Measurements from ENCODE around the gene CLEC2B. TPM values are rescaled to one million over a fixed set of nuclear protein-coding genes. Genes with fewer than 3 reads are reported as not detected.

CLEC2B gene
- polyA plus RNA-seq, 1 of the 3 experiments (the other 2 are of a cell fraction), result not detected

DNA sequence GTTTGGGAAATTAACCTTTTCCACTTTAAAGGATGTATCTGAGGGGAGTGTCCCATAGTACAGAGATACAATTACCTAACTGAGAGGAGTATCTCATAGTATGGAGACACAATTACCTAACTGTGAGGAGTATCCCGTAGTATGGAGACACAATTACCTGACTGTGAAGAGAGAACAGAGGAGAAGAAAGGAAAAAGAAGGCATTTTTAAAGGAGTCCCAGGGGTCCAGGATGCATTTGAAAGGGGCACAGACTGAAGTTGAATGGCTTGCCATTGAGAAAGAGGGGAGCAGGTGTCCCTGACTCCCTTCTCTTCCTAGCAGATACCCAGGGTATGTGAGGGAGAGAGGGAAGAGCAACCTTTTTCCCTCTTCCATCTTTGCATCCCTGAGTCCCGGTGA is 30.1 kb upstream of the CLEC2B start:
- H3K9me3 ChIP-seq, result no peaks in the 10 kb centered on the region
- no peak overlapping the region for H3K9ac ChIP-seq
- no peaks in the 10 kb centered on the region for H3K36me3 ChIP-seq (replicated peaks in 1 of 2; ENCODE audit: control insufficient read depth in 1 of 2, insufficient read depth in 2 of 2, low read length in 1 of 2)
- H3K9me2 ChIP-seq, result no peaks in the 10 kb centered on the region
- POLR2A ChIA-PET, result no interaction called here
- no peaks in the 10 kb centered on the region for H3K79me2 ChIP-seq (ENCODE audit: insufficient read depth)
- H4K20me1 ChIP-seq (ENCODE audit: insufficient read depth), result no peaks in the 10 kb centered on the region
- H3K27me3 ChIP-seq (ENCODE audit: insufficient read depth), result peaks cover 1% of the 10 kb centered on the region; the same call in 1 of the 2 replicates
- H3K4me1 ChIP-seq (ENCODE audit: control insufficient read depth in 1 of 2, insufficient read depth in 2 of 2, low read depth in 1 of 2, low read length in 1 of 2), result no peaks in the 10 kb centered on the region
- H2AFZ ChIP-seq (ENCODE audit: low read depth), result no peak overlapping the region
- H3K27ac ChIP-seq (ENCODE audit: low read depth in 2 of 2, low read length in 1 of 2), result no peak overlapping the region
- DNase-seq, result no peak
- TF ChIP-seq SIN3A (IDR thresholded peaks at IDR 0.05; ENCODE audit: borderline replicate concordance, low read depth, low read length), result no peak
- TF ChIP-seq FOXM1 (IDR thresholded peaks at IDR 0.05; ENCODE audit: low read depth), result no peak
- TF ChIP-seq, protein P1, sequence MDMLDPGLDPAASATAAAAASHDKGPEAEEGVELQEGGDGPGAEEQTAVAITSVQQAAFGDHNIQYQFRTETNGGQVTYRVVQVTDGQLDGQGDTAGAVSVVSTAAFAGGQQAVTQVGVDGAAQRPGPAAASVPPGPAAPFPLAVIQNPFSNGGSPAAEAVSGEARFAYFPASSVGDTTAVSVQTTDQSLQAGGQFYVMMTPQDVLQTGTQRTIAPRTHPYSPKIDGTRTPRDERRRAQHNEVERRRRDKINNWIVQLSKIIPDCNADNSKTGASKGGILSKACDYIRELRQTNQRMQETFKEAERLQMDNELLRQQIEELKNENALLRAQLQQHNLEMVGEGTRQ (IDR thresholded peaks at IDR 0.05; ENCODE audit: borderline replicate concordance, low read depth, low read length), result no peak
- TF ChIP-seq TCF12 (IDR thresholded peaks at IDR 0.05), result no peak
- no peak for TF ChIP-seq POLR2AphosphoS5 (IDR thresholded peaks at IDR 0.05; ENCODE audit: low read depth, low read length)
- TF ChIP-seq EP300 (IDR thresholded peaks at IDR 0.05; ENCODE audit: borderline replicate concordance in 1 of 2, low read depth in 1 of 2, low read length in 1 of 2), result no peak
- no peak for TF ChIP-seq EZH2phosphoT487 (IDR thresholded peaks at IDR 0.05; ENCODE audit: borderline replicate concordance, low read depth)
- TF ChIP-seq GABPA (IDR thresholded peaks at IDR 0.05; ENCODE audit: low read depth), result no peak
- TF ChIP-seq NFIC (IDR thresholded peaks at IDR 0.05; ENCODE audit: borderline replicate concordance), result no peak
- TF ChIP-seq, protein P2, sequence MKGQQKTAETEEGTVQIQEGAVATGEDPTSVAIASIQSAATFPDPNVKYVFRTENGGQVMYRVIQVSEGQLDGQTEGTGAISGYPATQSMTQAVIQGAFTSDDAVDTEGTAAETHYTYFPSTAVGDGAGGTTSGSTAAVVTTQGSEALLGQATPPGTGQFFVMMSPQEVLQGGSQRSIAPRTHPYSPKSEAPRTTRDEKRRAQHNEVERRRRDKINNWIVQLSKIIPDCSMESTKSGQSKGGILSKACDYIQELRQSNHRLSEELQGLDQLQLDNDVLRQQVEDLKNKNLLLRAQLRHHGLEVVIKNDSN (IDR thresholded peaks at IDR 0.05; ENCODE audit: borderline replicate concordance, low read depth), result no peak
- no peak for TF ChIP-seq TEAD4 (IDR thresholded peaks at IDR 0.05; ENCODE audit: borderline replicate concordance, insufficient read depth)
- WGBS (ENCODE audit: low lambda C conversion rate), result 2% methylated on average over 2 of the region's 2 CpGs
- H3K4me3 ChIP-seq (ENCODE audit: low read depth in 2 of 2, low read length in 1 of 2), result no peak overlapping the region
- CTCF ChIA-PET, result no interaction called here
- H3F3A ChIP-seq (replicated peaks; ENCODE audit: insufficient read depth), result no peaks in the 10 kb centered on the region
- H3K4me2 ChIP-seq, result no peak overlapping the region

DNA sequence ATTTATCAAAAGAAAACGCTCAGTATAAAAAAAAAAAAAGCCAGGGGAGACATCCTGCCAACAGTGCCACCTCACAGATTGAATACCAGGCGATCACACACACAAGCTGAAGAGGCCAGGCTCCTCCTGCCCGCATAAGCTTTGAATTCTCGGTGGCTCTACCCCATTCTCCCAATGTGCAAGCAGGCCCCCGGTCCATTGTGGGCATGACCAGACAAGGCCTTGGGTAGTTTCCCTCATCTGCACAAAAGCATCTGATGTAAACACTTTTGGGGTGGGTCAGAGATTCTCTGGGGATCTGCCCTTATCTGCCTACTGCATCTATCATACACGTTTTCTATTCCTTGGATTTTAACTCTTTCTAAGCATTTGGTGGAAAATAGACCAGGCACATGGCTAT is 28.4 kb upstream of the CLEC2B start:
- CTCF ChIA-PET, result no interaction called here
- Histone ChIP-seq H3K9me2 (no peaks in the 10 kb centered on the region), H2AFZ (ENCODE audit: low read depth) (no peak overlapping the region), H3K27me3 (ENCODE audit: insufficient read depth) (peaks cover 10% of the 10 kb centered on the region; the same call in 1 of the 2 replicates), H3K4me2 (no peak overlapping the region), H3K36me3 (replicated peaks in 1 of 2; ENCODE audit: control insufficient read depth in 1 of 2, insufficient read depth in 2 of 2, low read length in 1 of 2) (no peaks in the 10 kb centered on the region), H4K20me1 (ENCODE audit: insufficient read depth) (no peaks in the 10 kb centered on the region), H3K27ac (ENCODE audit: low read depth in 2 of 2, low read length in 1 of 2) (no peak overlapping the region), H3K4me3 (ENCODE audit: low read depth in 2 of 2, low read length in 1 of 2) (no peak overlapping the region), H3F3A (replicated peaks; ENCODE audit: insufficient read depth) (no peaks in the 10 kb centered on the region), H3K9ac (no peak overlapping the region), H3K79me2 (ENCODE audit: insufficient read depth) (no peaks in the 10 kb centered on the region), H3K4me1 (ENCODE audit: control insufficient read depth in 1 of 2, insufficient read depth in 2 of 2, low read depth in 1 of 2, low read length in 1 of 2) (no peaks in the 10 kb centered on the region), H3K9me3 (no peaks in the 10 kb centered on the region)
- no peak for DNase-seq
- POLR2A ChIA-PET, result no interaction called here
- WGBS (ENCODE audit: low lambda C conversion rate), result 6% methylated on average over 6 of the region's 6 CpGs
- TF ChIP-seq GABPA (IDR thresholded peaks at IDR 0.05; ENCODE audit: low read depth) (no peak), CHD2 (IDR thresholded peaks at IDR 0.05; ENCODE audit: low read length, partially characterized antibody) (no peak), GATA2 (CRISPR knock-in tag; IDR thresholded peaks at IDR 0.05) (no peak), NFIC (IDR thresholded peaks at IDR 0.05; ENCODE audit: borderline replicate concordance) (no peak), RAD21 (IDR thresholded peaks at IDR 0.05; ENCODE audit: low read length) (no peak), YY1 (IDR thresholded peaks at IDR 0.05; ENCODE audit: low read depth) (no peak), SIN3A (IDR thresholded peaks at IDR 0.05; ENCODE audit: borderline replicate concordance, low read depth, low read length) (no peak)
- TF ChIP-seq, protein P3, sequence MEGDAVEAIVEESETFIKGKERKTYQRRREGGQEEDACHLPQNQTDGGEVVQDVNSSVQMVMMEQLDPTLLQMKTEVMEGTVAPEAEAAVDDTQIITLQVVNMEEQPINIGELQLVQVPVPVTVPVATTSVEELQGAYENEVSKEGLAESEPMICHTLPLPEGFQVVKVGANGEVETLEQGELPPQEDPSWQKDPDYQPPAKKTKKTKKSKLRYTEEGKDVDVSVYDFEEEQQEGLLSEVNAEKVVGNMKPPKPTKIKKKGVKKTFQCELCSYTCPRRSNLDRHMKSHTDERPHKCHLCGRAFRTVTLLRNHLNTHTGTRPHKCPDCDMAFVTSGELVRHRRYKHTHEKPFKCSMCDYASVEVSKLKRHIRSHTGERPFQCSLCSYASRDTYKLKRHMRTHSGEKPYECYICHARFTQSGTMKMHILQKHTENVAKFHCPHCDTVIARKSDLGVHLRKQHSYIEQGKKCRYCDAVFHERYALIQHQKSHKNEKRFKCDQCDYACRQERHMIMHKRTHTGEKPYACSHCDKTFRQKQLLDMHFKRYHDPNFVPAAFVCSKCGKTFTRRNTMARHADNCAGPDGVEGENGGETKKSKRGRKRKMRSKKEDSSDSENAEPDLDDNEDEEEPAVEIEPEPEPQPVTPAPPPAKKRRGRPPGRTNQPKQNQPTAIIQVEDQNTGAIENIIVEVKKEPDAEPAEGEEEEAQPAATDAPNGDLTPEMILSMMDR (IDR thresholded peaks at IDR 0.05), result no peak

All from SK-N-SH (cell line).